Kidney glomerular epithelial cell (primary cell): Measurements from ENCODE around the gene KCNN2.
"Not testable (repeated sequence)": the region's sequence is repeated elsewhere in the genome, so short reads cannot be mapped to it uniquely, and the experiment has no call there.

Source experiments
- DNase-seq: peaks from one replicate; lab custom pipeline; 2025; lab: John Stamatoyannopoulos, UW

Gene KCNN2

DNA sequence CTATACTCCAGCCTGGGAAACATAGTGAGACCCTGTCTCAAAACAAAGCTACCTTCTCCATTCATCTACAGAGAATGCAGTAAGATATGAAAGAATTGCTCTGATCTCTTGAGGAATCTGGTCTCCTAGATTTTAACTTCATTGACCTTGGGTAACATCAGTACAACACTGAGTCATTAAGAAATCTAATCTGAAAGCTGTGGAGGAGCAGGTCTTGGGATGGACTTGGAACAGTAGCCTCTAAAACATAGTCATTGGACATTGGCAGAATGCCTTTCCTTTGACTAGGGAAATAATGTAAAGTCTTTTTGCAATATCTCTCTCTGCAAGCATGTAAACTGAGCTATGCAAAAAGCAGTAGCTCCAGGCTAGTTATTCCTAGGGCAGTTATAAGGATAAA, 58.1 kb downstream of the KCNN2 start:
- no peak for DNase-seq

DNA sequence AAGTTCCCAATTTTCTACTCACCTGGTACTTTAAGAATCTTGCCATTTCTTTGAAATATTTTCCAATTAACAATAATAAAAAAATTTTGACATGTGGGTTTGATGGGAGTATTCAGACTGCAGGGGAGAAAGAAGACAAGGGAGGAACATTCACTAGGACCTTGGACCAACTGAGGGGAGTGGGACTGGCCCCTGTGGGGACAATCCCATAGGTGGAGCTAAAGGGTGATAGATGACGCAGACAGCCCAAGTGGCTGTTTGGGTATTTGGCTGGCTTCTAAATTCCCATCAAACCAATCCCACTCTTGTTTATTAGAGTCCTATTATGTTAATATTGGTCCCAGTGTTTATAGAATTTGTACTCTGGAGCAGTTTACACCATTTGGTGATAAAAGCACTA, 65.3 kb downstream of the KCNN2 start:
- DNase-seq: no peak

- DNase-seq: no peak
Observed at GRCh38 chr5:114430532-114430931, 68.7 kb downstream of the KCNN2 start.

- not testable (repeated sequence) for DNase-seq
Observed at GRCh38 chr5:114432684-114433083, 70.8 kb downstream of the KCNN2 start.

- no peak for DNase-seq
Observed at GRCh38 chr5:114434396-114435219, 72.7 kb downstream of the KCNN2 start.

DNA sequence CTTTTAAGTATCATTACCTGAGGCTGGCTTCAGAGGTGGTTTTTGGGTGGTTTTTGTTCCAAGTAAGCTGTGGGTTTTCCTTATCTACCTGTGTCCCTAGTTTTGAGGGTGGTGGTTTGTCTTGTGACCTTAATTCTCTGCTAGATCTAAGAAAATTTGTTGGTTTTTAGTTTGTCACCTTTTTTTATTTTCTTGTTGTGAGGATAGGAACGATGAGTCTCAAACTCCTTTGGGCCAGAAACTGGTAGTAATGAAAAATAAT, 73.3 kb downstream of the KCNN2 start:
- DNase-seq: no peak

DNA sequence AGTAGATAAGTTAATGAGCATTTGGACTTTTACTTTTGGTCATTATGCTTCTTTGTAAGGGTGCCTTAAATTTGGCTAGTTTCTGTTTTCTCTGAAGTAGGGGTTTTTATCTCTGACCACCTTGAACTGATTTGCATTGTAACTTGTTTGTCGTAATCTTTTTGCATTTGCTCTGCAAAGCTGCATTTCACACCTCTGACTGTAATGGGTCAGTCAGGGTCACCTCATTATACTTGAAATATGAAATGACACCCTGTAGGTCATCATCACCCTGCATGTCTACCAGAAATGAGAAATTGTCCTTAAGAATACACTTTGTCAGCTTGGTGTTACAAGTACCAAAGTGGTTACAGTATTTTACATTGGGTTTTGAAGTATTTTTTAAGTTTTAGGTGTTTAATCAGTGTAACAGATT, 74.0 kb downstream of the KCNN2 start:
- no peak for DNase-seq

- DNase-seq: no peak
Observed at GRCh38 chr5:114437936-114438335, 76.1 kb downstream of the KCNN2 start.

DNA sequence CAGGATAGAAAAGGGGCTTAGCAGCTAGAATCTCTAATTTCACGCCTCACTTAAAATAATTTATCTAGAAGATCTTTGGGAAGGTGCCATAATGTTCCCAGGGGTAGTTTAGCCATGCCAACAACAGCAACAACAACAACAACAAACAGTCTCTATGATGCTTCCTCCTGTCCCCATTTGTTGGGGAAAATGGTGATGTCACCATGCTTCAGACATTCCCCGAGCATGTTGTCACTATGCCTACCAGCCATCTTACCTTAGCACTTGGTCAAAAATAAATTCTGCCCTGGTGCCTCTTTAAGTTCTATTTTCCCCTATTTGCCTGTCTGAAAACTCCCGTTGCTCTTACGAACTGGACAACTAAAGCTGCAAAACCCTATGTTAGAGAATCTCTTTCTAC, 76.6 kb downstream of the KCNN2 start:
- no peak for DNase-seq

GRCh38 chr5:114447084-114447773, 85.4 kb downstream of the KCNN2 start:
- no peak for DNase-seq

GRCh38 chr5:114448481-114448880, 86.6 kb downstream of the KCNN2 start:
- no peak for DNase-seq

DNA sequence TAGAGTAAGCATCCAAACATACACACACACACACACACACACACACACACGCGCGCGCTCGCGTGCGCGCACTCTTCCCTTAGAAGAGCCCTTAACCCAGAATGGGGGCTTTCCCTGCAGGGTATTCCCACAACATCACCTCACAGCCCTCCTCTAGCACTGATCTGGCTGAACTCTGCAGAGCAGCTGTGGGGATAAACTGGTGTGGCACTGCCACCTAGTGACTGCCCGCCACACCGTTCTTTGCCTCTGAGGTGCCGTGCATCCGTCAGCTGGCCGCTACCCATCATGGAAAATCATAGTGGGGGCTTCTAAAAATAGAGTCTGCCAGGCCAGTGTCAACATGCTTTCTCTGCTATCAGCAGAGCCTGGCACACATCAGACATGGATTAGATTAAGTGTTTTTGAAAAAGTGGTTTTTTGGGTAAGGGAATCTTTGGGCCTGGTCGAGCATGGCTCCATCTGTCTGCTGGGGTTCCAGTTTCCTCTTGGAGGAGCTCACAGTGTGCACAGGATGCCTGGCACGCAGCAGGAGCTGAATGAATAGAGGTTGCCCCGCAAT, 88.1 kb downstream of the KCNN2 start:
- DNase-seq: peak; percentile 58

- DNase-seq: no peak
Observed at GRCh38 chr5:114450437-114450836, 88.6 kb downstream of the KCNN2 start.

GRCh38 chr5:114458726-114459125, 96.9 kb downstream of the KCNN2 start:
- no peak for DNase-seq

DNA sequence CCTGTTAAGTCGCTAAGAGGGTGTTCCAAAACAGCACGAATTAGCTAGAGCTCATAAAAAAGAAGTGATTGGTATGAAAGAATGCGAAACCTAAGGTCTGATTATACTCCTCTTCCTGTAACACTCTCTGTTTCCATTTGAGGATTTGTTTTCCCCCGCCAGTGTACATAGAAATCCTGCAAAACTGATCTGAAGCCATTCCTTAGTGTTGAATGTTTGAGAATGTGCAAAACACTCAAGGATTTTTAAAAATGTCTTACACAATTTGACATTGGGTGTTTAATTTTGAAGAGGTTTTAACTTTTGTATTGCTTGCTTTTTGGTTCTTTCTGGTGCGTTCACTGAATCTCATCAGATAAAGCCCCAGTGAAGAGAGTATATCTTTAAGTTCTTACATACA, 105.3 kb downstream of the KCNN2 start:
- no peak for DNase-seq

DNA sequence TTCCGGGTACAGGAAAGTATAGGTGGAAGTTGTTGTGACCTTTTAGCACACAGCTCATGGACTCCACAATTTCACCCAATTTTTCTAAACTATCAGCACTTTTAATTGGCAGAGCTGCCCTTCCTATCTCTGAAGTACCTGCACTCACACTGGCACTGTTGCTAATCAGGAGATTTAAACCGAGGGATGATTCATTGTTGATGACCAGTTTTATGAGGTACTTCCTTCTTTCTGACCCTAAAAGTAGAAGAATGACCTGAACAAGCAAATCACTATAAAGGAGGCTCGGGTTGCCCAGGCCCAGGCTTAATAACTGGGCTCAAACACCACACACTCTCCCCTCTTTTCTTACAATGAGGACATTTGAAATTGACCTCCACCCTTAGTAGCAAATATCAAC, 105.9 kb downstream of the KCNN2 start:
- no peak for DNase-seq

DNA sequence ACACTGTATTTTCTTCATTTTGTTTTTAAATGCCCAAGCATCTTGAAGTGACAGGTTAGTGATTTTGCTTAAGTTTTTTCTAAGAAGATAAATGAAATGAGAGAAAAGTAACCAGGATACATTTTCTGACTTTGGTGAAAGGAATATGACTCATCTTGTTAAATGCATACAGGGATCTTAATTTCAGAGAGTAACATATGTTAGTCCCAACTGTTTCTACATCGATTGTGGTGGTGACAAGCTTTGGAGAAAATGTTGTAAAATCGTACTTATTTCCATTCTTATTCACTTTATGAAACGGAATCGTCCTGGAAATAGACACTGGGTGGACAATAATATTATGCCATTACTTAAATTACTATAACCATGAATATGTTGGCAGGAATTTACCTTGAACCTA, 107.5 kb downstream of the KCNN2 start:
- DNase-seq: no peak

DNA sequence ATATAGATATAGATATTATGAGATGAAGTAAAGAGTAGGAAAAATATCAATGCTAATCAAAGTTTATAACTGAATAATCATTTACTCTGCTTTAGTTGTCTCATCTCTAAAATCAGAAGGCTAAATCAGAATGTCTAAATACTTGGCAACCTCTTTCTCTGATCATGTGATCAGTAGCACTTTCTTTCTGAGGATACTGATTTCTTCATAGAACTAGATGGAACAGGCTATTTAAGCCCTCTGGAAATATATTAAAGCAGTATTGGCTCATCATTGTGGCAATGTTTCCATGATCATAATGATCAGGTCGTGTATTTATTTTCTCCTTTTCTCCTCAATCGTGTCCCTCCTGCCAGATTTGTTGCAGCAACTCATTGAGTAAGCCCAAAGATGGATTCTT, 109.7 kb downstream of the KCNN2 start:
- no peak for DNase-seq

DNA sequence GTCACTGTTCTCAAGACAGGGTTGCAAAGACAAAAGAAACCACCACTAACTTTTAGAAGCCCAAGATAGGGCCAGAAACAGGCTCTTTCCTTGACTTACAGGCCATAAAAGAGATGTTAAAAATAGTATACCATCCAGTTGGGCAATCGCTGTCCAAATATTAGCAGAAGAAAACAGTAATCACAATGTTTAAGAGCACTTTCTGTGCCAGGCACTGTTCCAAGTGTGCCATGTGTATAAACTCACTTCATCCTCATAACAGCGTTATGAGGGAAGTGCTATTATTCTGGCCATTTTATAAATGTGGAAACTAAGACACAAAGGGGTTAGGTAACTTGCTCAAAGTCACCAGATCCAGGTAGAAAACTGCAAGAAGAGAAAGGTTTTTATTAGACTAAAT, 111.7 kb downstream of the KCNN2 start:
- DNase-seq: no peak

DNA sequence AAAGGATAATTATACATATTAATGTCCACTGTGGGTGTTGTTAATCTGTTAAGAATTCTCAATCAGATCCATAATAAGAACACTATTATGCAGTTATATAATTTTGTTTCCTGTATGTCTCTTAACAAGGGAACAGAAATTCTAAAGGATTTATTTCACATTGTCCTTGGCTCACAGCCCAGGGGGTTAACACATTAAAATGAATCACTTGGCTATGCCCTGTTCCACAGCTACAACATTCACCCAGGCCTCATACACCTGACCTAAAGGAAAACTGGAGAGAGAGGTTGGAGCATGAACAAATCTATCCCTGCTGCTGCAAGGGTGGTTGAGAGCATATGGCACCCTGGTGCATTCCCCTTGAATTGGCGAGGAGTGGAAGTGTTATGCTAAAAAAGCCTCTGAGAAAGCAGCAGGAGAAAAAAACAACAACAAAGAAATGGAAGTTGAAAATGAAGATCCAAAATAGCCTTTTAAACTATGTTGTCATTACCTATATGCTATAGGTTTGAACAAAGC, 116.0 kb downstream of the KCNN2 start:
- no peak for DNase-seq

DNA sequence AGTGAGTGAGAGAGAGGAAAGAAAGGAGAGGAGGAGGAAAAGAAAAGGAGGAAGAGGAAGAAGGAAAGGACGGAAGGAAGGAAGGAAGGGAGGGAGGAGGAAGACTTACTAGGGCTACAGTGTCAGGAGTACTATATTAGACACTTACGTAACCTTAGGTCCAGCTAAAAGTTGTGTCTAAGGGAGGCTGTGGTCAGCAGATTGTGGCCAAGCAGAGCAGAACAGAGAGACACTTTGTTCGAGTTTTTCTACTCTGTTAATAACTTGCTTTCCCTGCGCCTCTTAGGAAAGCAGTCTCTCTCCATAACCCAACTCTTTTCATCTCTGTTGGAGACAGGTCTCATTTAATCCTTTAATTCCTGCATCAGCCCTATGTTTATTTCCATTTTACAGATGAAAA, 138.9 kb downstream of the KCNN2 start:
- DNase-seq: no peak

- DNase-seq: no peak
Observed at GRCh38 chr5:114504560-114504959, 142.7 kb downstream of the KCNN2 start.

DNA sequence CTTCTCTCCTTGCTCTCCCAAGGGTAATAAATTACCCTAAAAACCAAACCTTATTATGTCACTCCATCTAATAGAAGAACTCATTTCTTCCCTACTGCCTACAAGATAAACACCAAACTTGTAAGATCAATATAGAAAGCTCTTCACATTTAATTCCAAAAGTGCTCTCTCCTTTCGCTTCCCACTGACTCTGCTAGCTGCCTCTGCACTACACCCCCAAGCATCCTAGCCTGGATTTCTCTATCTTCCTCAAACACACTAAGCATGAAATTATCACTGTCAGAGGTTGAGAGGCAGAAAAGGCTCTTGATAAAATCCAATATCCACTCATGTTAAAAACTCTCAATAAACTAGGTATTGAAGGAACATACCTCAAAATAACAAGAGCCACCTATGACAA, 162.4 kb downstream of the KCNN2 start:
- no peak for DNase-seq
